ENCODE data around the gene AKAP5. TPM values are rescaled to one million over a fixed set of nuclear protein-coding genes. Genes with fewer than 3 reads are reported as not detected.

Gene AKAP5
- total and polyA plus RNA-seq, 2 experiments from 2014 or later: 1.0 to 3.4 TPM

DNA sequence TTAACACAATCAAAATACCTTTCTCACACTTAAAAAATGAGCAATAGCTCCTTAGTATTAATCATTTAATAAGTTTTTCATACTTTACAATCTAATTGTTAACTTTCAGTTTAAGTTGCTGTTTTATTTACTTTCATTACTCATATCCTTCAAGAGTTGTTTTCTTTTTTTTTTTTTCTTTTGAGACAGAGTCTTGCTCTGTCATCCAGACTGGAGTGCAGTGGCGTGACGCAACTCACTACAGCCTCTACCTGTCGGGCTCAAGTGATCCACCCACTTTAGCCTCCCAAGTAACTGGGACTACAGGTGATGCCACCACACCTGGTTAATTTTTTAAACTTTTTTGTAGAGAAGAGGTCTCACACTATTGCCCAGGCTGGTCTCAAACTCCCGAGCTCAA, 55.4 kb downstream of the AKAP5 start (continued):
- TF ChIP-seq, protein P1, sequence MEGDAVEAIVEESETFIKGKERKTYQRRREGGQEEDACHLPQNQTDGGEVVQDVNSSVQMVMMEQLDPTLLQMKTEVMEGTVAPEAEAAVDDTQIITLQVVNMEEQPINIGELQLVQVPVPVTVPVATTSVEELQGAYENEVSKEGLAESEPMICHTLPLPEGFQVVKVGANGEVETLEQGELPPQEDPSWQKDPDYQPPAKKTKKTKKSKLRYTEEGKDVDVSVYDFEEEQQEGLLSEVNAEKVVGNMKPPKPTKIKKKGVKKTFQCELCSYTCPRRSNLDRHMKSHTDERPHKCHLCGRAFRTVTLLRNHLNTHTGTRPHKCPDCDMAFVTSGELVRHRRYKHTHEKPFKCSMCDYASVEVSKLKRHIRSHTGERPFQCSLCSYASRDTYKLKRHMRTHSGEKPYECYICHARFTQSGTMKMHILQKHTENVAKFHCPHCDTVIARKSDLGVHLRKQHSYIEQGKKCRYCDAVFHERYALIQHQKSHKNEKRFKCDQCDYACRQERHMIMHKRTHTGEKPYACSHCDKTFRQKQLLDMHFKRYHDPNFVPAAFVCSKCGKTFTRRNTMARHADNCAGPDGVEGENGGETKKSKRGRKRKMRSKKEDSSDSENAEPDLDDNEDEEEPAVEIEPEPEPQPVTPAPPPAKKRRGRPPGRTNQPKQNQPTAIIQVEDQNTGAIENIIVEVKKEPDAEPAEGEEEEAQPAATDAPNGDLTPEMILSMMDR (conservative IDR thresholded peaks at IDR 0.05; ENCODE audit: low read depth in 2 of 2): no peak
- TF ChIP-seq NANOG (IDR thresholded peaks at IDR 0.05; ENCODE audit: borderline replicate concordance): no peak
- TF ChIP-seq EZH2phosphoT487 (IDR thresholded peaks at IDR 0.05; ENCODE audit: unreplicated experiment): no peak
- no peak for TF ChIP-seq ZNF331 (CRISPR knock-in tag; IDR thresholded peaks at IDR 0.05; ENCODE audit: low read depth)
- TF ChIP-seq CREB1 (CRISPR knock-in tag; IDR thresholded peaks at IDR 0.05; ENCODE audit: low read depth): no peak
- TF ChIP-seq, protein P2, sequence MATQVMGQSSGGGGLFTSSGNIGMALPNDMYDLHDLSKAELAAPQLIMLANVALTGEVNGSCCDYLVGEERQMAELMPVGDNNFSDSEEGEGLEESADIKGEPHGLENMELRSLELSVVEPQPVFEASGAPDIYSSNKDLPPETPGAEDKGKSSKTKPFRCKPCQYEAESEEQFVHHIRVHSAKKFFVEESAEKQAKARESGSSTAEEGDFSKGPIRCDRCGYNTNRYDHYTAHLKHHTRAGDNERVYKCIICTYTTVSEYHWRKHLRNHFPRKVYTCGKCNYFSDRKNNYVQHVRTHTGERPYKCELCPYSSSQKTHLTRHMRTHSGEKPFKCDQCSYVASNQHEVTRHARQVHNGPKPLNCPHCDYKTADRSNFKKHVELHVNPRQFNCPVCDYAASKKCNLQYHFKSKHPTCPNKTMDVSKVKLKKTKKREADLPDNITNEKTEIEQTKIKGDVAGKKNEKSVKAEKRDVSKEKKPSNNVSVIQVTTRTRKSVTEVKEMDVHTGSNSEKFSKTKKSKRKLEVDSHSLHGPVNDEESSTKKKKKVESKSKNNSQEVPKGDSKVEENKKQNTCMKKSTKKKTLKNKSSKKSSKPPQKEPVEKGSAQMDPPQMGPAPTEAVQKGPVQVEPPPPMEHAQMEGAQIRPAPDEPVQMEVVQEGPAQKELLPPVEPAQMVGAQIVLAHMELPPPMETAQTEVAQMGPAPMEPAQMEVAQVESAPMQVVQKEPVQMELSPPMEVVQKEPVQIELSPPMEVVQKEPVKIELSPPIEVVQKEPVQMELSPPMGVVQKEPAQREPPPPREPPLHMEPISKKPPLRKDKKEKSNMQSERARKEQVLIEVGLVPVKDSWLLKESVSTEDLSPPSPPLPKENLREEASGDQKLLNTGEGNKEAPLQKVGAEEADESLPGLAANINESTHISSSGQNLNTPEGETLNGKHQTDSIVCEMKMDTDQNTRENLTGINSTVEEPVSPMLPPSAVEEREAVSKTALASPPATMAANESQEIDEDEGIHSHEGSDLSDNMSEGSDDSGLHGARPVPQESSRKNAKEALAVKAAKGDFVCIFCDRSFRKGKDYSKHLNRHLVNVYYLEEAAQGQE (IDR thresholded peaks at IDR 0.05; ENCODE audit: unreplicated experiment): no peak

DNA sequence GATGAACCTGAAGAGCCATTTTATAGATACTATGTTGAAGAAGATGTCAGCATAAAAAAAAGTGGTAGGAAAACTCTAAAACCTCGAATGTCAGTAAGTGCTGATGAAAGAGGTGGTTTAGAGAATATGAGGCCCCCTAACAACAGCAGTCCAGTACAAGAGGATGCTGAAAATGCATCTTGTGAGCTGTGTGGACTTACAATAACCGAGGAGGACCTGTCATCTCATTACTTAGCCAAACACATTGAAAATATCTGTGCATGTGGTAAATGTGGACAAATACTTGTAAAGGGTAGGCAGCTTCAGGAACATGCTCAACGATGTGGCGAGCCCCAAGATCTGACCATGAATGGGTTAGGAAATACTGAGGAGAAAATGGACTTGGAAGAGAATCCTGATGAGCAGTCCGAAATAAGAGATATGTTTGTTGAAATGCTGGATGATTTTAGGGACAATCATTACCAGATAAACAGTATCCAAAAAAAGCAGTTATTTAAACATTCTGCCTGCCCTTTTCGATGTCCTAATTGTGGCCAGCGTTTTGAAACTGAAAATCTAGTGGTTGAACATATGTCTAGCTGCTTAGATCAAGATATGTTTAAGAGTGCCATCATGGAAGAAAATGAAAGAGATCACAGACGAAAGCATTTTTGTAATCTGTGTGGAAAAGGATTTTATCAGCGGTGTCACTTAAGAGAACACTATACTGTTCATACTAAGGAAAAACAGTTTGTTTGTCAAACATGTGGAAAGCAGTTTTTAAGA, 57.5 kb downstream of the AKAP5 start:
- H3K4me1 ChIP-seq (ENCODE audit: insufficient read depth): no peaks in the 10 kb centered on the region
- Mint-ChIP-seq H3K4me3 (no peak overlapping the region), H3K27me3 (ENCODE audit: insufficient read depth, low read depth, poor library complexity) (no peaks in the 10 kb centered on the region), H3K36me3 (ENCODE audit: low read depth) (peaks cover 4% of the 10 kb centered on the region; the same call in 2 of the 3 replicates), H3K4me1 (no peaks in the 10 kb centered on the region; the same call in 2 of the 3 replicates), H3K9me3 (no peaks in the 10 kb centered on the region), H3K27ac (no peak overlapping the region)
- H2AFZ ChIP-seq: no peak overlapping the region
- ATAC-seq: no peak
- H3K36me3 ChIP-seq (ENCODE audit: insufficient read depth): no peaks in the 10 kb centered on the region; the same call in 1 of the 2 replicates
- no peak overlapping the region for H3K27ac ChIP-seq (ENCODE audit: low read depth)
- peaks cover 48% of the 10 kb centered on the region for H3K79me2 ChIP-seq (replicated peaks; ENCODE audit: insufficient read depth)
- H4K20me1 ChIP-seq (replicated peaks; ENCODE audit: insufficient read depth): 0 out of 2 replicates have a peak, but pooled peaks cover 12% of the 10 kb centered on the region
- H3K4me2 ChIP-seq: no peak overlapping the region
- H3F3A ChIP-seq (replicated peaks; ENCODE audit: low read depth): no peaks in the 10 kb centered on the region
- H3K4me3 ChIP-seq: no peak overlapping the region
- DNase-seq (ENCODE audit: low spot score): no peak
- H3K9me2 ChIP-seq (ENCODE audit: insufficient read depth): no peaks in the 10 kb centered on the region
- no peaks in the 10 kb centered on the region for H3K27me3 ChIP-seq (ENCODE audit: insufficient read depth)
- TF ChIP-seq CREB1 (CRISPR knock-in tag; IDR thresholded peaks at IDR 0.05; ENCODE audit: low read depth) (no peak), STAT1 (IDR thresholded peaks at IDR 0.05; ENCODE audit: unreplicated experiment) (no peak), EZH2 (IDR thresholded peaks at IDR 0.05; ENCODE audit: low read depth, unreplicated experiment) (no peak), EZH2phosphoT487 (IDR thresholded peaks at IDR 0.05; ENCODE audit: unreplicated experiment) (no peak), POLR2AphosphoS5 (IDR thresholded peaks at IDR 0.05; ENCODE audit: low read depth) (no peak)
- TF ChIP-seq, protein P1 (conservative IDR thresholded peaks at IDR 0.05; ENCODE audit: low read depth in 2 of 2): no peak
- TF ChIP-seq, protein P2 (IDR thresholded peaks at IDR 0.05; ENCODE audit: unreplicated experiment): no peak
